Thymus (tissue), 11 donors: ENCODE results near the gene NDRG4. TPM values are rescaled to one million over a fixed set of nuclear protein-coding genes. Genes with fewer than 3 reads are reported as not detected.

Experiments
- DNase-seq, 9 donors: peaks; one replicate each; pipeline ENCODE4 v3.0.0-alpha.2; 2013; ENCODE audit warnings: low spot score in 9 of 9, low read depth in 6 of 9, missing footprints in 1 of 9
- H3K27ac ChIP-seq, 2 donors: one replicate each; pipeline ENCODE4 v1.5.1; 2013; ENCODE audit warnings: control low read depth in 1 of 2, low read depth in 1 of 2, low read length in 1 of 2, mild to moderate bottlenecking in 1 of 2, moderate library complexity in 1 of 2
- H3K27me3 ChIP-seq, 2 donors: one replicate each; pipeline ENCODE4 v1.5.1; 2013; ENCODE audit warnings: low read length in 1 of 2; ENCODE audit not compliant: control insufficient read depth in 2 of 2, insufficient read depth in 1 of 2
- H3K36me3 ChIP-seq, 2 donors: one replicate each; pipeline ENCODE4 v1.5.1; 2013; ENCODE audit warnings: low read length in 1 of 2, mild to moderate bottlenecking in 1 of 2, moderate library complexity in 1 of 2; ENCODE audit not compliant: control insufficient read depth in 2 of 2, insufficient read depth in 2 of 2
- H3K4me1 ChIP-seq, 2 donors: one replicate each; pipeline ENCODE4 v1.5.1; 2013; ENCODE audit warnings: low read length in 2 of 2; ENCODE audit not compliant: control insufficient read depth in 2 of 2, insufficient read depth in 2 of 2
- H3K4me3 ChIP-seq, 2 donors: one replicate each; pipeline ENCODE4 v1.5.1; 2013; ENCODE audit warnings: low read length in 2 of 2, control low read depth in 1 of 2, mild to moderate bottlenecking in 1 of 2
- H3K9me3 ChIP-seq, 2 donors: one replicate each; pipeline ENCODE4 v1.5.1; 2013; ENCODE audit warnings: low read length in 1 of 2, mild to moderate bottlenecking in 1 of 2; ENCODE audit not compliant: control insufficient read depth in 2 of 2, insufficient read depth in 1 of 2
- WGBS: extraction: QIAGEN DNeasy Blood & Tissue Kit; methylation state at CpG from one replicate; pipeline ENCODE4 v1.1.7; 2013; 5-methylcytosine and 5-hydroxymethylcytosine counted together
- polyA plus RNA-seq: library from polyadenylated mRNA; stranded (reverse); fragments of 200-250 nt; gene quantifications from one replicate; pipeline ENCODE4 v1.2.3, GENCODE V29; 2013
- total RNA-seq: library from RNA; stranded (reverse); fragments of 120-200 nt; gene quantifications from one replicate; pipeline ENCODE4 v1.2.4, GENCODE V29; 2013
- donor health status: healthy.

The NDRG4 gene
- total and polyA plus RNA-seq, 2 donors, result 3.0 to 15.7 TPM

DNA sequence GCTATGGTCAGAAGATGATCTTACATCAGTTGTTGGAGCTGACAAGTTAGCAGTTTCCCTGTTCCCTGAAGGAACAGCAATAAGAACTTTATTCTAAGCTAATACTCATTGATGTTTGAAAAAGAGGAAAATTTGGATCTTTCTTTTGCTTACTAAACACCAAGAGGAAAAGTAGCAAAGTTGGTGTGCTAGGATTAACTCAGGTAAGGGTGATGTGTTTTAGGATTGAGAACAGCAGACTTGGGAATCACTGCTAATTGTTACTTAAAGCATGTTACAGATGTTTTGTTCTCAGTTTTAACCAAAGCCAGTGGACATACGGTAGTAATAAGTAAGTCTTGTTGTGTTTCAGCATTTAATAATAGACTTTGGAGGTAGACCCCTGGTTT lies 19.0 kb downstream of the NDRG4 start:
- H3K4me1 ChIP-seq, result peaks cover 3 to 11% of the 10 kb centered on the region in 2 donors
- no peaks in the 10 kb centered on the region for H3K27me3 ChIP-seq
- no peak overlapping the region for H3K27ac ChIP-seq
- no peak overlapping the region for H3K4me3 ChIP-seq
- no peaks in the 10 kb centered on the region for H3K9me3 ChIP-seq
- whole genome bisulfite sequencing, result 98% methylated on average over 1 of the region's 1 CpG
- peaks cover 44 to 74% of the 10 kb centered on the region in 2 donors for H3K36me3 ChIP-seq
- no peak for DNase-seq

DNA sequence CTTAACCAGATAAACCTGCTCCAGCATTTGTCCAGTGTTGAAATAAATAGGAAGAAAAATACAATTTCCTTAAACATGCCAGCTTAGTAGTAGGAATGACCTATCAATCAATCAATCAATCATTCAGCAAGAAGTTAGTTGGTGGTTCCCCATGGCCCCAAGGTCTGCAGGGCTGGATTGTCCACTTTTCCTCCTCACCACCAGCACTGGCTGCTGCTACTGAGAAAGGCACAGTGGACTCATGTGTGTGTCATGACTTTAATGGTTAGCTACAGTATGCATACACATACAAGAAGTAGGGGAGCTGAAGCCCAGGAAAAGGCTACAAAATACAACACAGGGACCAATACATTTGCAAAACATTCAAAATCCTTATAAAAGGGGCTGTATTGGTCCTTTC lies 19.8 kb downstream of the NDRG4 start:
- DNase-seq, result no peak
- Histone ChIP-seq H3K4me1 (peaks cover 3 to 11% of the 10 kb centered on the region in 2 donors), H3K4me3 (no peak overlapping the region), H3K27ac (no peak overlapping the region), H3K27me3 (no peaks in the 10 kb centered on the region), H3K36me3 (peaks cover 48 to 82% of the 10 kb centered on the region in 2 donors), H3K9me3 (no peaks in the 10 kb centered on the region)

DNA sequence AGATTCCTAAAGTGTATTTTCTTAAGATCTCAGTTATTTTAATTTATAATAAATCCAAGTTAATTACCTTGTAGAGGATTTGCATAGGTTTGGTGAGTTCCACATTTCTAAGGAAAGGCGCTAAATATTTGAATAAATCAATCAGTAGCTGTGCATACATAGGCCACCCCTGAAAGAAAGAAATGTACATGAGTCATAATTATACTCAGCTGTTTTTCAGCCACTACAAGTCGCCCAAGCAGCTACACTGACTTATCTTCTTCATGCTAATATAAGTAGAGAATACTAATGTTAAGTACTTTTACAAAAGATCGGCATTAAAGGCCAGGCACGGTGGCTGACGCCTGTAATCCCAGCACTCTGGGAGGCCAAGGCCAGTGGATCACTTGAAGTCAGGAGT lies 30.2 kb downstream of the NDRG4 start:
- Histone ChIP-seq H3K4me3 (no peak overlapping the region), H3K9me3 (no peaks in the 10 kb centered on the region), H3K27ac (no peak overlapping the region), H3K36me3 (peaks cover 63 to 88% of the 10 kb centered on the region in 2 donors), H3K27me3 (no peaks in the 10 kb centered on the region), H3K4me1 (no peaks in the 10 kb centered on the region)
- 98% methylated on average over 5 of the region's 5 CpGs for WGBS
- DNase-seq, result no peak

DNA sequence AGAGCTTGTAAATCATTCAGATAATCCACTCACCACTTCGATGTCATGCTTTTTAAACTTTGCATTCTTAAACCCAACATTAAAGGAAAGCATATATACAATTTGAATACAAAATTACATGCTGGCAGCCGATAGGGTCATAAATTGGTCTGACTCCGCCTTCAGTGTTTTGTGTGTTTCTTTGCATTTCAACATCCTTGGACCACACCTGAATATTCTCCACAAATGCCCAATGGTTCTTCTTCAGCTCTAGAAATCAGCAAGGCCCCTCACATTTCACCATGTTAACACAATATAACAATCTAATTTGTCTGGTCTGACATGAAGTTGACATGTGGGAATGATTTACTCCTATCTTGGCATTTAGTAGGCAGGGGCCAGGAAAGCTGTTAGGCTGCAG lies 32.5 kb downstream of the NDRG4 start:
- no peak for DNase-seq
- Histone ChIP-seq H3K9me3 (no peaks in the 10 kb centered on the region), H3K27ac (no peak overlapping the region), H3K27me3 (no peaks in the 10 kb centered on the region), H3K36me3 (peaks cover 59 to 88% of the 10 kb centered on the region in 2 donors), H3K4me1 (no peaks in the 10 kb centered on the region), H3K4me3 (no peak overlapping the region)
- 96% methylated on average over 3 of the region's 3 CpGs for WGBS

DNA sequence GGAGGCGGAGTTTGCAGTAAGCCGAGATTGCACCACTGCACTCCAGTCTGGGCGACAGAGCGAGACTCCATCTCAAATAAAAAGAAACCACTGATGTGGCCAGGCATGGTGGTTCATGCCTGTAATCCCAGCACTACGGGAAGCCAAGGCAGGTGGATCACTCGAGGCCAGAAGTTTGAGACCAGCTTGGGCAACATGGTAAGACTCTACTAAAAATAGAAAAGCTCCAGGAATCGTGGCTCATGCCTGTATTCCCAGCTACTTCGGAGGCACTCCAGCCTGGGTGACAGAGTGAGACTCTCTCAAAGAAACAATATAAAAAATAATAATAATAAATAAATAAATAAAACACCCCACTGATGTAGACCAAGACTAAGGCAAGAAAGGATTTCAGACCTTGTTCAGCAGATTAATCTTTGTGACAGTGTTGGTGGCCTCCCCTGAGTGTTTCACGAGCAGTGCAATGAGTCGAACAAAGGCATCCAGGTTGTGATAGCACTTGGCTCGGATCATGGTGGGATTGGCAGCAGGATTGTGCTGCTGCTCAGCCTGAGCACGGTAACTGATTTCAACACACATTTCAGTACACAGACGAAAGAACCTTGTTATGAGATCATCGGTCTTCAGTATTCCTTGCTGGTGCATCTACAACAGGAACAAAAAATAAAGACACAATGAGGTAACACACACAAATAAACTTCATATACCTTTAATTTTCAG lies 34.0 kb downstream of the NDRG4 start:
- Histone ChIP-seq H3K27ac (no peak overlapping the region), H3K4me3 (no peak overlapping the region), H3K9me3 (no peaks in the 10 kb centered on the region), H3K27me3 (no peaks in the 10 kb centered on the region), H3K36me3 (peaks cover 65 to 89% of the 10 kb centered on the region in 2 donors), H3K4me1 (no peaks in the 10 kb centered on the region)
- 98% methylated on average over 14 of the region's 14 CpGs for WGBS
- no peak for DNase-seq

DNA sequence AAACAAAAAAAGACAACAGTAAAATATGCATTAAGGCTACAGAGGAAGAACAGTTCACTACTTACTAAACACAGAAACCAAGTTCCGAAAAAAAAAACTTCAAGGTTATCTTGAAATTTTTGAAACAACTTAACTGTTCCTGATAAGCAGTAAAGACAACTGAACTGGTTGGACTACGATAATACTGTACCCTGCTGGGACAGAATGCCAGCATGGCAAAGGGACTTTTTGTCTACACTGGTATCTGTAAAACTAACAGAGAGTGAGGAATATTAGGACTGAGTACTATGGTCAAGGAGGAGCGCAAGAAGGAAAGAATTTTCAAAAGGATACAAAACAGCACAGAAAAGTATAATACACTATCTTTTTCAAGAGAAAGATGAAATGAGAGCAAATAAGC lies 35.2 kb downstream of the NDRG4 start:
- 96% methylated on average over 3 of the region's 3 CpGs for WGBS
- no peaks in the 10 kb centered on the region for H3K27me3 ChIP-seq
- peaks cover 70 to 90% of the 10 kb centered on the region in 2 donors for H3K36me3 ChIP-seq
- H3K9me3 ChIP-seq, result no peaks in the 10 kb centered on the region
- H3K27ac ChIP-seq, result no peak overlapping the region
- no peaks in the 10 kb centered on the region for H3K4me1 ChIP-seq
- H3K4me3 ChIP-seq, result no peak overlapping the region
- no peak for DNase-seq

DNA sequence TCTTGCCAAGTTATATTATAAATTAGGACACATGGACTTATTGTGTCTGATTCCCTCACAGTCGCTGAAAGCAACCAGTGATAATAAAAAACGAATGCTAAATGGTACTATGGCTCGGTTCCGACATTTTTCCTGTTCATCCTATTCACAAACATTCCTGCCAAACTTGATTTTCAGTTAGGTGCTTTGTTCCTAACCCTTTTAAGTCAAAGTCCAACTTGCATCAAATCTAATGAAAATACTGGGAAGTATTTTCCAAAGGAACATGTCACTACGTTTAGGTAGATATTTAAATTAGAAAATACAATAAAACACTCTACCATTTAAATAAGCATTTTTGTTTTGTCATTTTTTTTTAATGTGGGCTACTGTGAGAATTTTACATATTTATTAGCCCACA lies 36.3 kb downstream of the NDRG4 start:
- Histone ChIP-seq H3K9me3 (no peaks in the 10 kb centered on the region), H3K4me3 (no peak overlapping the region), H3K4me1 (no peaks in the 10 kb centered on the region), H3K27me3 (no peaks in the 10 kb centered on the region), H3K36me3 (peaks cover 66 to 89% of the 10 kb centered on the region in 2 donors), H3K27ac (no peak overlapping the region)
- WGBS, result 98% methylated on average over 5 of the region's 5 CpGs
- no peak for DNase-seq

DNA sequence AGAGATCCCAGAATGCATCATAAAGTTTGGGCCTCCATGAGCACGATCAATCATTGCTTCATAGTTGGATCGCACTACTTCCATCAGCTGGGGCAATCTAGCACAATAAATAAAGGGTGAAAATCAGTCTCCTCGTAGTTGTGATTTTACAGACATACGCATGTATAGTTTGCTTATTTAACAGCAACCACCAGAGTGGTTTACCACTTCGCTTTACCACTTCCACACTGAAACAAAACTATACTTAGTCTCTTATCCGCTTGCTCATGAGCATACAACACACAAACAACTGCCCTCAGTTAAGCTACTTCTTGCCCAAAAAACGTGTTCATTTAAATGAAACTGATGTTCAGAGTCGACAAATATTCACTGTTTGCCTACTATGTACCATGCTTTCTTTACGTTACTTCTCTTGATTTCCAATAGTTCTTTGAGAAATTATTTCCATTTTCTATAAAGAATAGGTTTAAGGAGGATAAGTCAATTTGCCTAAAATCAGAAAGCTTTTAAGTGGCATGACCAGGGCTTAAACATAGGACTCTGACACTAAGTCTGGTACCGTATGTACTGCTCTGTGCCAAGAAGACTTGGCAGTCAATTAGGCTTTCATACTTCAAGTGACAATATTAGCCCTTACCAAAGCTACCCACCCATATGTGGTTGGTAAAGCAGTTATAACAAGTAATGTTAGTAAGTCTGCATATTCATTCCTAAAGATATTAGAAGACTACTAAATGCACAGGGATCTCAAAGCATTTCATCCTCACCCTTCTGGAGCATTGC lies 37.4 kb downstream of the NDRG4 start:
- DNase-seq, result no peak
- Histone ChIP-seq H3K36me3 (peaks cover 68 to 89% of the 10 kb centered on the region in 2 donors), H3K27me3 (no peaks in the 10 kb centered on the region), H3K9me3 (no peaks in the 10 kb centered on the region), H3K4me3 (no peak overlapping the region), H3K27ac (no peak overlapping the region), H3K4me1 (no peaks in the 10 kb centered on the region)
- 86% methylated on average over 10 of the region's 10 CpGs for WGBS

DNA sequence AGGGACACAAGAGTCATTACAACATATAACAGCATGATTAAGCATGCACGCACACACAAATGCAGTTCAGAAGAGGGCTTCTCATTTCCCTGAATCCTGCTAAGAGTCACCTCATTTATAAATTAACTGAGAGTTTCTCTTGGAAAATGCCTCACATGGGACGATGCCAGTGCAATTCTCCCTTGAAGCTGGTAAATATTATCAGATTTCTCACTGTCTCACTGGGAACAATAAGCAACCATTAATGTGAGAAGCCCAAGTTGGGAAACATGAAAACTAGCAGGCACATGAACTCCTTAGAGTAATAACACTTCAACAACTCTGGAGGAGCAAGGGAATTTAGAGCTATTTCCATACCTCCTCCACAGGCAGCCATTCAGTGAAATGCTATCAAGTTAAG lies 41.8 kb downstream of the NDRG4 start:
- no peak for DNase-seq
- no peak overlapping the region for H3K4me3 ChIP-seq
- WGBS, result 94% methylated on average over 2 of the region's 2 CpGs
- H3K27me3 ChIP-seq, result no peaks in the 10 kb centered on the region
- H3K9me3 ChIP-seq, result no peaks in the 10 kb centered on the region
- H3K4me1 ChIP-seq, result no peaks in the 10 kb centered on the region
- H3K36me3 ChIP-seq, result peaks cover 69 to 98% of the 10 kb centered on the region in 2 donors
- H3K27ac ChIP-seq, result no peak overlapping the region
